Fibroblast of skin of left biceps (primary cell): ENCODE results near the gene HOXB8.

Experiments used
- DNase-seq, 2 experiments: peaks; one replicate each; pipeline ENCODE4 v3.0.0-alpha.2; 2013; ENCODE audit warnings: low read depth in 2 of 2

Gene HOXB8

DNA sequence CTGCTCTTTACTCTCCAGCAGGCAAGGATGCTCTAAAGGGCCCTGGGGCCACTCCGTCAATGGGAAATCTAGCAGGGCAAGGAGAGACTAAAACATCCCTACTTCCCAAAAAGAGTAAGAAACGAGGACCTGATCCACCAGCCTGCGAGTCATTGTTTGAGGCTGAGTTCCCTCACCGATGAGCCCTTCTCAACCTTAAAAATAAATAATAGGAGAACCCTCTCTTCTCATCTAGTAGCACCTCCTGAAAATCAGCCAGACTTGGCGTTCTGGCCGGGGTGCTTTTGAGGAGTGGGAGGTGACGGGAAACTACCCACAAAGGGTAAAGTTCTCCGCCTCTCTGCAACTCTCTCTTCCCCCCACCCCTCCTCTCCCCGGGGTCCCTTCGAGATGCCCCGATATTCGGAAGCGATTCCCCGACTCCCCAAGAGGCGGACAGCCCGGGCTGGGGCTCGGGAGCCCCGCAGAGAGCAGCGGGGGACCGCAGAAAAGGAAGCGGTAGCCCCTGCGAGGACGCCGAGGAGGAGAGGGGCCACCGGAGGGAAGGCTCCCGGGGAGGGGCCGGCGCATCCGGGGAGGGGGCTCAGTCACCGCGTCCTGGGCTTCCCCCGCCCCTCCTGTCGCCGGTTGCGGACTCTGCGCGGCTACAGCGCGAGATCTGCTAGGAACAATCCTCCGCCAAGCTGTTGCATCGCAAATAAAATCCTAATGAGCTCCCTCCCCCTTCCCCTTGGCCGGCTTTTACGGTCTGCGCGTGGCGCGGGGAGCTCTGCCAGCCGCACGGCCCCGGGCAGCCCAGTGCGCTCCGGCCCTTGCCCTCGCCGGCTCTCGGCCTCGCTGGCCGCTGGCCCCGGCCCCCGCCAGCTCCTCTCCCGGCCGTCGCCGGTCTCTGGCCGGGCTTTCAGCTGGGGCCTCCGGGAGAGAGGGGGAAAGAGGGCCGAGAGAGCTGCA is 9.7 kb upstream of the HOXB8 start:
- DNase-seq = no peak

DNA sequence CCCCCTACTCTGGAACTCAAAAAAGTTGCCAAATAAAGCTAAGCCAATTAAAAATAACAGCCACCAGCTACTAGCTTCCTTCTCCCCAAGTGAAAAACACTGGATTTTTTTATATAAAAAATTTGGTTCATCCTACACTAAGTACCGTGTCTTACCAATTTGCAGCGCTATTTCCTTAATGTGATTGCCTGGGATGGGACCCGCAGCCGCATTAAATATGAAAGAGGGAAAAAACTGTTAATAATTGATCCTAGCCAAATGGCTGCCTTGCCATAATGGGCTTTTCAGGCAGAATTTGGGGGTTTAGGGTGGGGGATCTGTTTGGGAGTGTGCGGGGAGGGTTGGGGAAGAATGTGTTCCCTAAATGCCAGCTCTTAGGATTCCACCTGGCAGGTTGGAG is 9.0 kb upstream of the HOXB8 start:
- DNase-seq = no peak

DNA sequence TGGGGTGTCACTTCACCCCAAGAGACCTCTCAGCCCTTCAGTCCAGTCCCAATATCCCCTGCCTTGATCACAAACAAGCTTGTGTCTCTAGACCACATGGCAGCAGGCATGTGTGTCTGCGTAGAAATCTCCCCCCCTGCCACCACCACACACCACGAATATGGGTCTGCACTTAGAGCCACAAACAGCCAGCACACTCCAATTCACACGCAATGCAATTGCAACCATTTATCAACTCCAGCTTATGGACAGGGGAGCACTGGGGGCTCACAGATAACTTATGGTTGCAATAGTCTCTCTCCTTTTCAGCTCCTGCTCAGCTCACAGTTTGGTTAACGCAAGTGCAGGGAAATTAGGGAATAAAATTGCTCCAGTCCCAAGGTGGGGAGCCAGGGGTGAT is 8.5 kb upstream of the HOXB8 start:
- no peak for DNase-seq

DNA sequence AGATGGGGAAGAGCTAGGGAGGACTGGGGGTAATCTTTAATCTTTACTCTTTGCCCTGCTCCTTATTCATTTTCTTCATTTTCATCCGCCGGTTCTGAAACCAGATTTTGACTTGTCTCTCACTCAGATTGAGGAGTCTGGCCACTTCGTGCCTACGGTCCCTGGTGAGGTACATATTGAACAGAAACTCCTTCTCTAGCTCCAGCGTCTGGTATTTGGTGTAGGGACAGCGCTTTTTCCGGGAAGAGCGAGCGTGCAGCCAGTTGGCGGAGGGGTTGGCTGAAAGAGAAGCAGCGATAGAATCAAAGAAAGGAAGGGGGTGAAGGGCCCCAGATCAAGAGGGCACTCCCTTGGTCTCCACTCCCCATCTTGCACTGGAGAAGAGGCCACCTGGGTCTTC is 7.8 kb upstream of the HOXB8 start:
- DNase-seq = no peak

DNA sequence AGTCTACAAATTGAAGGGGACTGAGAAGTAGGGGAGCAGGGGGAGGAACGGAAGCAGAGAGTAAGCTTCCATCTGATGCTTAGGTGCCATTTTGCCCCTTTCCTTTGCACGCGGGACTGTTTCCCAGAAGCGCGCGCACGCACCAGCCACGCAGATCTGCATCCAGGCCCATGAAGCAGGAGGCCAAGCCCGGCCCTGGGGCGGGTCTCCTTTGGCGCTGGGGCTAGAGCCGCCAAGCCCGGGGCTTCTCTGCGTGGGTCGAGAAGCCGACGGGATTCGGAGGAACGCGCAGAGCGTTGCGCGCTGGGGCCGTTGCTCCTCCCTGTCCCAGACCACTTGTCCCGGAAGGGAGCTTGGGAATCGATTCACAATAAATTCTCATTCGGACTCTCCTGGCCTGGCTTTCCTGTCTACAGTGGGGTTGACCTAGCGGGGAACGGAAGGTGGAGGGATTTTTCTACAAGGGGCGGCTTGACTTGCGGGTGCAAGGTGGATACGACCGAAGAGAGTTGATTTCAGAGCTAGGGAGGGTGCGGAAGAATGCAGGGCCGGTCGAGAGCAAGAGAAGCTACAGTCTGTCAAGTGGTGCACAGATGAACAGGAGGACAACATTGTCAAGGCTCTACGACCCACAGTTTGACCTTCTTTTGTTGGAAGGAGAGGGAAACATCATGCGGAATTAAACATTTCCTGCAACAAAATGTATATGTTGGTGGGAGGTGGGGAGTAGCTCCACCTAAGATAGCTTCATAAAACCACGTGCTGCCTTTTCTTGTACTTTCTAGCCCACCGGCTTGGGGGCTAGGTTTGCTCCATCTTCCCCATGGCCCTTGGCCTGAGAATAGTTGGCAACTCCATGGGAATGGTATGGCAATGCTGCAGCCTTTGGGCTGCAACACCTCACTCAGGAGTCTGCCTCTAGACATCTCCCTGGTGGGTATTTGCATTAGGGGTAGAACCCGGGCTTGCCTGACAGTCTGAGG is 6.6 kb upstream of the HOXB8 start:
- no peak for DNase-seq

DNA sequence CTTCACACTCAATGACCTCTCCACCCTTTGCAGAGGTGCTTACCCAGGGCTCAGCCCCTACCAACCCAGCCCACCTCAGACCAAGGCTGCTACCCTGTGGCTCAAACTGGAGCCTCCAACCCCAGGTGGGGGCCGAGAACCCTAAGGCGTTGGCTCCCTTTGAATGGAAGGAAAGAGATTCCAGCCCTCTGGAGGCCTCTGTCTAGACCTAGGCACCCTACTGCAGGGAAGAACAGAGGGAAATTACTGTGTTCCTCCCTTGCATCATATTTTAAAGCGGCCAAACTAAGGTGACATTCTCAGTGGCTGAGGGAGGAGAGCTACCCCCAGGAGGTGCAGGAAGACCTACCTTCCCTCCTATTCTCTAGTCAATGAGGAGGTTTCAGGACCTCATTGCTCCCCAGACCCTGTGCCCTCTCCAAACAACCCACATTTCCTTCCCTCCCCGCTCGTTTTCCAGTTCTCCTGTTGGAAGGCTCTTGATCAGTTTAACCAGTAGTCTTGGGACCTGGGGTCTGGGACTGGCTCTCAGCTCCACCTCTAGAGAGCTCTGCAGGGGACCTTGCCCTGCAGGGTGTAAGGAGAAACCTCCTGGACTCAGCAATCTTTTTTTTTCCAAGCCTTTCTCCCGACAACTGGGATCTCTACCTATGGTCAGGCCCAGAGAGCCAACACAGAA is 5.5 kb upstream of the HOXB8 start:
- no peak for DNase-seq

DNA sequence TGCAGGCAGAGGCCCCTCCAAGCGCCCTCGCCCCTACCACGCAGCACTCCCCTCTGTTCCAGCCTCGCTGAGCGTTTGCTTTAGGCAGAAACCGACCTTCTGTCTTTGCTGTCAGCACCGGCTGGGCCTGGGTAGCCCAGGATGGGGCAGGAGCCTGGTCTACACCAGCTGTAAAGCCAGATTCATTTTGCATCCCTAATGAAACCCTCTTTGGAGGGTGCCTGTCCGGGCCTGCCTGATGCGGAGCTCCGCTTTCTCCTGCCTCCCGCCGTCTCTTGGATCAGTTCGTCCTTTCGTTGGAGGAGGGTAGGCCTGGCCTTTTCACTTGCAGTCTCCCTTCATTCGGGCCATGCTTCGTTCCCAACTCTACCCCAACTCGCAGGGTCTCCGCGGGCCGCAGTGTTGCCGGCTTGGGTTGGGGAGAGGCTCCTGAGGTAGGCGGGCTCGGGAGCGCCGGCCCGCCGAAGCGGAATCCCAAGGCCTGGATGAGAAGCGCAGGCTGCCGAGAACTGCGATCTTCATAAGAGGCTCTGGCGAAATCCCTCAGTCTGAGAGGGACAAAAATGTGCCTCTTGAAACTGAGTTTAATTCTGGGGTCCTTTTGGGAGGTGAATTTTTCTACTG is 4.8 kb upstream of the HOXB8 start:
- DNase-seq = no peak

DNA sequence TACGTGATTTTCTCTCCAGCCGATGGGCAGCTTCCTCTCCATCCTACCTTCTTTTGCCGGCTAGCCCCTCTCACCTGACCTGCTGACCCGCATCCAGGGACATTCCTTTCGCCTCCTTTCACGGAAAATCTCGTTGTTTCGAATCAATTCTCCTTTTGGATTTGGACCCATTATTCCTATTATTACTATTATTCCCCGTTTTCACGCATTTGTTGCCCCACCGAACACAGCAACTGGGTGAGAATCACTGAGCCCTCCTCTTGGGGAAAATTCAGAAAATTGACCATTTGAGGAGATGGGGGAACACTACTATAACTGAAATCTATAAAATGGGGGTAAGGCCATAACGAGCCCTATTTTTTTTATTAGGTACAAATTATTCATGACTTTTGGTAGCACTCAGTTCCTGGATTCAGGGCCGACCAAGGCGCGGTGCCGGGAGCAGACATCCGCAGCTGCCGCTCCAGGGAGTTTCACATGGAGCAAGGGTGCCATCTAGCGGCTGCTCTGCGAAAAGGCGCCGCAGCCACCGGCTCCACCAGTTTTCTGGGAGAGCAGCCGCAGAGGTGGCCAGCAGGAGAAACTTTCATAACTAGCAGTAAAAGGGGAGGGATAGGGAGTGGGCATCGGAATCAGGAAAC is 3.3 kb upstream of the HOXB8 start:
- DNase-seq = peak in 1 of 2 experiments; percentile 61

DNA sequence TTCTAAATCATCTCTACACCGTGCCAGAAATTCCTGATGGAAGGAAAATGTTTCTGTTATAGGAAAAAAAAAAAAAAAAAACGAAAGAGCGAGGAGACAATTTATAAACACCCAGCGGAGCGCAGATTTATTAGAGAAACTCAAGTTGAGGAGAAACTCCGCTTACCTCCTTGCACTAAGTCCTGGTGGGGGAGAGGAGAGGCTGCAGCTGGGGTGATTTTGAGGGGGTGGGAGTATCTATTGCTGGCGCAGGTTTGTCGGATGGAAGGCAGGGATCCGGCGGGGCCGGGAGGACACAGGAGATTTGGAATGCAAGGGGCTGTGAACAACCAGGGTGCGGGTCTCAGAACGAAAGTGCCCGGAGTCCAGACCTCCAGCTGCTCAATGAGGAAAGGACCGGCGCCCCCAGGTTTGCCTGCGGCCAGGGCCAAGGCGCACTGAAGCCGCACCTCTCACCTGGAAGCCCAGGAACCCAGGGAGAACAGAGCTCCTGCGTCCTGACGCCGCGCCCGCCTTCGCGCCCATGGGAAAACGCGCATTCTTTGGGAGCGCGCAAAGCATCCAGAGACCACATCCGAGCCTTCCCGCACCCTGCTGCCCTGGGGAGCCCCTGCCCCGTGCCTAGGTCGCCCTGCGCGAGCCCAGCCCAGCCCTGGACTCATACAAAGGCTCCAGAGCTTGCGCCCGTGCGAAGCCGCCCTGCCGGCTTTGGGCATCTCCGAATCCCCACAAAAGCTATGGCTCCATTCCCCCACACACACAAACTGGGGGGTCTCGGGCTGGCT is 2.6 kb upstream of the HOXB8 start:
- no peak for DNase-seq

DNA sequence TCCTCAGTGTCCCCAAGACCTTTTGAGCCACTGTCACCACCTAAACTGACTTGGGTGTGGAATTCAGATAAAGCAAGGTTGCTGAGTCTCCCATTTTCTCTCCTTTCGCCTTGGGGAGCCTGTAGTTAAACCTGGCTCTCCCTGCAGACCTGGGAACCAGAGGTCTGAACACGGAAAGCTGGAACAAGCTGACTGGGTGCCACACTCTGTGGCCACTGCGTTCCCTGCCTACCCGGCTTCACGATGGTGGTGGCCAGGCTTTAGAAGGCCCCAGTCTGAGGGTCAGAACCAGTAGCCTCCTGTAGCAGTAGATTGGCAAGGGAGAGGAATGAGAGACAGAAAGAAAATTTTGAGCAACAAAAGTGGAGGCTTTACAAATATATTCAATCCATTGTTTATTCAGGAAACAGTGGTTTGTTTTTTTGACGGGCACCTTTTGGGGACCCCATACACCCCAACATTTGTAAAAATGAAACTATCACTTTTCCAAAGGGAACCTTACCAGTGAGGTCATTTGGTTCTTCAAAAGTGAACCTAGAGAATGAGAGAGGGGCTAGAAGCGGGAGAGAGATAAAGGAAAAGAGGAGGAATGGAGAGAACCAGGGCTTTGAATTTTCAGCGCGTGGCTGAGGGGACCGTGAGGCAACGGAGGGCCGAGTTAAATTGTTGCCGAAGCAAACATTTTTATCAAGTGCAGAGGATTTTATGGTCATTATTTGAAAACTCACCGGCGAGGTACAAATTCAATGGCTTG is 1.8 kb upstream of the HOXB8 start:
- DNase-seq = no peak

DNA sequence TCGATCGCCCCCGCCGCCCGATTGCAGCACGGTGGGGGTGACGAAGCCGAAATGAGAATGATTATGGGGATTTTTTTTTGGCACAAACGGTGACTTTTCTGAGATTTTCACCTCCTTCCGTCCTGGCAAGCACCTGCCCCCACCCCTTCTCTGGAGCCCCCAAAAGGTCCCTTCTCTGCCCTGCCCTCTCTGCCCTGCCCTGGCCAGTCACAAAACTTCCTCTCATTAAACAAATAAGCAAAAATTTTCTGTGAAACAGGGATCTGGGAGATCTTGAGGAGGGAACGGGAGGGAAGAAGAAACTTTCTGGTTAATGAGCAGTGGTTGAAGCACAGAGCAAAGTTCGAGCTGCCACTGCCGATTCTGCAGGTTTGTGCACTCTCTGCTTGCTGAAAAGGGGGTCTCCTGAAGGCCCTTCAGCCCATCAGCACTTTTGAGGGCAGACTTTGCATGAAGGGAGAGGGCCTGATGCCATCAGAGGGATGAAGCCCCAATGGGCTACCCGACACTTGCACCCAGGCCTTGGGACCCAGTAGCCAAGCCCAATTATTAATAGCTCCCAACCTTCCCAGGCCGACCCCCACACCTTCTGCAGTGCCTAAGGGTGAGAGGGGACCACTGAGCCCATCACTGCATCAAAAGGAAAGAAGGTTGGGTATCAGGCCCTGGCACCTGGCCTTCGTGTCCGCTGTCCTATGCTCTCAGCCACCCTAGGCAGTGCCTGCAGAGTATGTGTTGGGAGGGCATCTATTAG is 1.0 kb upstream of the HOXB8 start:
- no peak for DNase-seq

DNA sequence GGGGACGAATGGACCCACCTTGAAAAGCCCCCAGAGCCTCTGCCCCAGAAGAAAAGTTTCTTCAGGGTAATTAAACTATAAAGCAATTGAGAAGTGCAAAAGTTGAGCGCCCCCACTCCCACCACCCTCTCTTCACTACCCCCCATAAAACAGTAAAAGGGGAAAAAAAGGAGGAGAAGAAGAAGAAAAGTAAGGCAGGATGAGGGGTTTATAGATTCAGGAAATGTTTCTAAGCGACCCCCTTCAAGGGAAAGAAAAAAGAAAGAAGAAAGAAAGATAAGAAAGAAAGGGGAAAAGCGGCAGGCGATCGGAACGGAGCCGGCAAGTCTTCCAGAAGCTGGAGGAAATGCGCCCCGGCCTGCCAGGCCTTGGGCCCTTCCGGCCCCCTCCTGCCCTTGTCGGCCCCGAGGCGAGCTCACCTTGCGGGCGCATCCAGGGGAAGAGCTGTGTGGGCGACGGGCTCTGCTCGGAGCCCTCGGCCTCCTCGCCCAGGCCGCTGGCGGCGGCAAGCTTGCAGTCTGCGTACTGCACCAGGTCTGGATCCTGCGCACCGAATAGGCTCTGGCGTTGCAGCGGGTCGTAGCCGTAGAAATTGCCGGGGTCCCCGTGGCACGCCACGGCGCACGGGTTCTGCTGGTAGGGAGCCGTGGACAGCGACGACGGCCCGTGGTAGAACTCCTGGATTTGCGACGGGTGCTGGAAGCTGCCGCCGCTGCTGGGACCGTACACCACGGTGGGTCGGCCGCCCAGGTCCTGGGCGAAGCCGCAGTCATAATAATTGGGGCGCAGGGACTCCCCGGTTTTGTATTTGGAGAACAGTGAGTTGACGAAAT is 1.0 kb downstream of the HOXB8 start:
- DNase-seq = no peak

DNA sequence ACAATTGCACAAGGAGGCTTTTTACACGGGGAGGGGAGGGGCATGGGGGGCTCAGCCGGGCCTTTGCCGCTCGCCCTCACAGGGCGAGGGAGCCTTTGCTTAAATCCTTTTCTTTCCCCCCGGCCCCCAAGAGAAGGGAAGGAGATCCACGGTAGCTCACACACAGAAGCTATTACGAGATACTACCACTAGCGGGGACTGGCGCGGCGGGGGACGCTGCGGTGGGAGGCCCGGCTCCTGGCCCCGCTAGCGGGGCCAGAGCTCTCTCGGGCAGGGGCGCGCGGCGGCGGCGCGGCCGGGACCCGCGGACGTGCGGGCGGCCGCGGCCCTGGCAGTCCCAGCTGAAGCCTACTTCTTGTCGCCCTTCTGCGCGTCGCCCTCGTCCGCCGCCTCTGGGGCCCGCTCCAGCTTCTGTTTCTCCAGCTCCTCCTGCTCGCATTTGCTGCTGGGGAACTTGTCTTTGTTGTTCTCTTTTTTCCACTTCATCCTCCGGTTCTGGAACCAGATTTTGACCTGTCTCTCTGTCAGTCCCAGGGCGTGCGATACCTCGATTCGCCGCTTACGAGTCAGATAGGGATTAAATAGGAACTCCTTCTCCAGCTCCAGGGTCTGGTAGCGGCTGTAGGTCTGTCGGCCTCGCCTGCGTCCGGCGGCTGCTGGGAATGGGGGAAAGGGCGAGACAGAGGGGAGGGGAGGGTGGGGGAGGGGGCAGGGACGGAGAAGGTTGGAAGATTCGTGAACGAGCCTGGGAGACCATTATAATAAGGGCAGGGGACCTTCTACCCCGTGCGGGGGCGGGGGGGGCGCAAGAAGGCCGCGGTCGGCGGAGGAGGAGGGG is 2.0 kb downstream of the HOXB8 start:
- no peak for DNase-seq

DNA sequence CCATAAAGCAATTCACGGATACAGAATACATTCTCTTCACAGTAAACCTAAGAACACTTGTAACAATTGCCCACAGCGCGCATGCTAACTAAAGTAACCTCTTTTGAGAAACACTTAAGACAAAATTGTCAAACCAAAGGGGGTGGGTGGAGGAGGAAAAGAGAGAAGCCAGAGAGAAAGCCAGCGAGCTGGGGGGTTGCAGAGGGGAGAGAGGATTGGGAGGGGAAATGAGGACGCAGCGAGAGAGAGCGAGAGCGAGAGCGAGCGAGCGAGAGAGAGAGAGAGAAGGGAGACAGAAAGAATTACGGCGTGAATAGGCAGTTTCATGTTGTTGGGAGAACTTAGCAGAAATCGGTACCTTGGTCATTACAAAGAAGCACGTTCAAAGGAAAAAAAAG is 2.6 kb downstream of the HOXB8 start:
- DNase-seq = no peak

DNA sequence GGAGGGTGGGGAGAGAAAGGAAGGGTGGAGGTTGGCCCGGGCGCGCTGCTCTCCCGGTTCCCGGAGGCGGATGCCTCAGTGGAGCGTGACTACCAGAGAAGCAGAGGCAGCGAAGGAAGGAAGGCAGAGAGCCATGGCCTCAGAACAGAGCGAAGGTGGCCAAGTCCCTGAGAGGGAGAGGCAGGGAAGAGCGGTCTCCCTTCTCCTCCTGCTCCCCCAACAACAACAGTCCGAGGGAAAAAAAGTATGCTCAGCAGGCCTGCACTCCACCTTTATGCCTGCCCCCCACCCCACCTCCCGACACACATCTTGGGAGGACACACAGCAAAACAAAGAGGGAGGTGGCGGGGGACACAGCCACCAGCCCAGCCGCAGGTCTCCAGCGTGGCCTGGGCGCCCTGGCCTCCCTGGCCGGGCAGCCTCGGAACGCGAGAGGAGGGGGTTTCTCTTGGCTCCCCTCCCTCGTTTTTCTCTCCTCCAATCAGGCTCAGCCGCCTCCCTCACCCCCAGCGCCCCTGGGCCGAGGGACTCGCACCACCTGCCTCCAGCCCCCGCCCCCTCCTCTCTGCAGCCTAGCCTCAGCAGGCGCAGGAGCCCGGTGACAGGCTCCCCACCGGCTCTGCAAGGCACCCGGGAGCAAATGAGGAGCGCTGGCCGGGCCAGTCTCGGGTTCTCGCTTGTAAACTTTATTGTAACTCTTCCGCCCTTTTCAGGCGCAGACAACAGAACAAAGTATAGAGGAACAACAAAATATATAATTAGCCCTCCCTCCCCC is 3.2 kb downstream of the HOXB8 start:
- no peak for DNase-seq

DNA sequence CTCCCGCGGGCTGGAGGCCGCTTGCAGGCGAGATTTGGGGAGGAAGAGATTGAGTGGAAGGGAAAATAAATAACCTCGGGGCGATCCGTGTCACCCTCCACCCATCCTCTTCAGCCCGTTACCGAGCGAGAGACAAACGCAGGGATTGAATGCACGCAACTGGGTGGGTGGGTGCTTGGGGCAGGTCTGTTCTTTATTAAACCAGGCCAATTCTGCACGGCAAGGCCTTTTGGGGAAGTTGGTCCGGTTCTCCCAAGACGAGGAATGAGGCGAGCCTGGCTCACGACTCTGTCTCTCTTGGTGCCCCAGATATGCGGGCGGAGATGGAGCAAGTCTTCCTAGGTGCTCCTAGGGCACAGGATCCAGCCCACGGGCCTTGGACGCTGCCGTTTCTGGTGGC is 3.9 kb downstream of the HOXB8 start:
- DNase-seq = no peak
